ENCODE results near the gene DRD2.

The DRD2 gene

GRCh38 chr11:113446112-113446511 is 29.1 kb downstream of the DRD2 start:
- peak; percentile 25 for DNase-seq (ENCODE audit: low read depth, low spot score)

GRCh38 chr11:113444502-113445123 is 30.6 kb downstream of the DRD2 start:
- no peak for DNase-seq (ENCODE audit: low read depth, low spot score)

- no peak for DNase-seq (ENCODE audit: low read depth, low spot score)
Observed at GRCh38 chr11:113440816-113441215, 34.4 kb downstream of the DRD2 start.

- no peak for DNase-seq (ENCODE audit: low read depth, low spot score)
Observed at GRCh38 chr11:113436672-113437252, 38.4 kb downstream of the DRD2 start.

GRCh38 chr11:113435190-113435968 is 39.8 kb downstream of the DRD2 start:
- no peak for DNase-seq (ENCODE audit: low read depth, low spot score)

GRCh38 chr11:113431746-113432145 is 43.5 kb downstream of the DRD2 start:
- DNase-seq (ENCODE audit: low read depth, low spot score), result no peak

GRCh38 chr11:113426686-113427085 is 48.5 kb downstream of the DRD2 start:
- DNase-seq (ENCODE audit: low read depth, low spot score), result no peak

GRCh38 chr11:113420808-113421207 is 54.4 kb downstream of the DRD2 start:
- no peak for DNase-seq (ENCODE audit: low read depth, low spot score)

GRCh38 chr11:113419454-113420003 is 55.7 kb downstream of the DRD2 start:
- no peak for DNase-seq (ENCODE audit: low read depth, low spot score)

- DNase-seq (ENCODE audit: low read depth, low spot score), result no peak
Observed at GRCh38 chr11:113417428-113417827, 57.8 kb downstream of the DRD2 start.

GRCh38 chr11:113415343-113415742 is 59.9 kb downstream of the DRD2 start:
- no peak for DNase-seq (ENCODE audit: low read depth, low spot score)

GRCh38 chr11:113412675-113413074 is 62.5 kb downstream of the DRD2 start:
- no peak for DNase-seq (ENCODE audit: low read depth, low spot score)

- DNase-seq (ENCODE audit: low read depth, low spot score), result no peak
Observed at GRCh38 chr11:113411536-113411935, 63.7 kb downstream of the DRD2 start.

GRCh38 chr11:113410414-113411135 is 64.6 kb downstream of the DRD2 start:
- DNase-seq (ENCODE audit: low read depth, low spot score), result no peak

- DNase-seq (ENCODE audit: low read depth, low spot score), result no peak
Observed at GRCh38 chr11:113409526-113409925, 65.7 kb downstream of the DRD2 start.

GRCh38 chr11:113408887-113409286 is 66.3 kb downstream of the DRD2 start:
- no peak for DNase-seq (ENCODE audit: low read depth, low spot score)

- no peak for DNase-seq (ENCODE audit: low read depth, low spot score)
Observed at GRCh38 chr11:113408206-113408605, 67.0 kb downstream of the DRD2 start.

- DNase-seq (ENCODE audit: low read depth, low spot score), result no peak
Observed at GRCh38 chr11:113407163-113407562, 68.0 kb downstream of the DRD2 start.

- DNase-seq (ENCODE audit: low read depth, low spot score), result no peak
Observed at GRCh38 chr11:113405724-113406478, 69.3 kb downstream of the DRD2 start.

GRCh38 chr11:113404859-113405430 is 70.3 kb downstream of the DRD2 start:
- DNase-seq (ENCODE audit: low read depth, low spot score), result no peak

- DNase-seq (ENCODE audit: low read depth, low spot score), result peak; percentile 78
Observed at GRCh38 chr11:113401718-113402117, 73.5 kb downstream of the DRD2 start.

Measured in astrocyte of the hippocampus (primary cell).